SK-N-MC (cell line): ENCODE measurements around the gene RPH3AL.

Experiments
- EZH2 ChIP-seq: fragments of 200-600 bp; sonication (generic); IDR thresholded peaks from one replicate; pipeline ENCODE4 v1.6.1; 2017; ENCODE audit warnings: antibody characterized with exemption
- FOXP2 ChIP-seq: optimal IDR thresholded peaks from 2 replicates; pipeline ENCODE3; 2011; ENCODE audit warnings: mild to moderate bottlenecking, moderate library complexity; ENCODE audit not compliant: insufficient read depth; ENCODE audit errors: extremely low read length, control extremely low read depth
- POLR2AphosphoS5 ChIP-seq: IDR thresholded peaks from 2 replicates; pipeline ENCODE4 v1.6.1; 2012; ENCODE audit warnings: mild to moderate bottlenecking, low read depth, low read length, borderline replicate concordance

- TF ChIP-seq POLR2AphosphoS5 (no peak), EZH2 (no peak), FOXP2 (no peak)
These were observed 48.1 kb downstream of the RPH3AL start for GRCh38 chr17:304461-304860.
